Activated effector memory CD4-positive, alpha-beta T cell treated with Interleukin-2 at 50 U/mL for 16 hours (primary cell): ENCODE data around the gene KCNK7.
"Not testable (repeated sequence)": the region's sequence is repeated elsewhere in the genome, so short reads cannot be mapped to it uniquely, and the experiment has no call there.

Experiments used
- DNase-seq: peaks from one replicate; pipeline ENCODE4 v3.0.0-alpha.2; 2020

Gene KCNK7

GRCh38 chr11:65571420-65571819 is 24.2 kb downstream of the KCNK7 start:
- DNase-seq, result no peak

DNA sequence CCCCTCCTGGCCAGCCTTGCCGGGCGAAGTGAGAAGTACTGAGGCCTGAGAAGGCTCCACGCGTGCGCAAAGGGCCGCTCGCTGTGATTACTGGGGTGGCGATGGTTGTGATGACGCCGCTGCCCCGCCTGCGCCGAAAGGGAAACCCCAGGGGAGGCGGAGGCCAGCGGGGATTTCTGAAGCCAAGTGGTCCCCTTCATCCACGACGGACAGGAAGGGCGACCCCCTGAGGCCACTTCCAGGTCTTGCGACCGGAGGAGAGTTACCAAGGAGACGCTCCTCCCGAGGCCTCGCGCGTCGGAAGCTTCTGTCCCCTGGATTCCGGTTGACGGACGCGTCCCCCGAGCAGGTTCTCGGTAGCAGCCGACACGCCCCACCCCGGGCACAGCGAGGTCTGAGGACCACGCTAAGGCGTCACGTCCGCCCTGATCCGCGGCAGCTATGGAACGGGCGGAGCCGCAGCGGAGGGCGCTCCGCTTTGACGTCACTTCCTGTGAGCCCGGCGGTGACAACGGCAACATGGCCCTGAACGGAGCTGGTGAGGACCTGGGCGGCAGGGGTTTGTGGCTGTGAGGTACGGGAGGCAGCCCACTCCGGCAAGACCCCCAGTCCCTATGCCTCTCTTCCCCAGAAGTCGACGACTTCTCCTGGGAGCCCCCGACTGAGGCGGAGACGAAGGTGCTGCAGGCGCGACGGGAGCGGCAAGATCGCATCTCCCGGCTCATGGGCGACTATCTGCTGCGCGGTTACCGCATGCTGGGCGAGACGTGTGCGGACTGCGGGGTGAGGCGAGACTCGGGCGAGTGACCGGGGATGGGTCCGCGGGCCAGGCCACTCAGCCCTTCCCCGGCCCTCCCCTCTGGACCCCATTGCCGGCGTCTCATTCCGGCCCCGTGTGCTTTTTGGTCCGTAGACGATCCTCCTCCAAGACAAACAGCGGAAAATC is 25.4 kb downstream of the KCNK7 start, which contains the start of gene ZNRD2:
Gene ZNRD2, plus strand, starts transcription at position 505 of the 946 bp plus-strand sequence. Its CDS starts 15 bp downstream, at position 520.
- DNase-seq, result peak; percentile 97

GRCh38 chr11:65569164-65569972 is 26.2 kb downstream of the KCNK7 start:
- no peak for DNase-seq

GRCh38 chr11:65565624-65566453 is 29.8 kb downstream of the KCNK7 start:
- no peak for DNase-seq

- not testable (repeated sequence) for DNase-seq
These were observed 30.6 kb downstream of the KCNK7 start for GRCh38 chr11:65564879-65565559.

GRCh38 chr11:65563601-65564000 is 32.0 kb downstream of the KCNK7 start:
- no peak for DNase-seq

DNA sequence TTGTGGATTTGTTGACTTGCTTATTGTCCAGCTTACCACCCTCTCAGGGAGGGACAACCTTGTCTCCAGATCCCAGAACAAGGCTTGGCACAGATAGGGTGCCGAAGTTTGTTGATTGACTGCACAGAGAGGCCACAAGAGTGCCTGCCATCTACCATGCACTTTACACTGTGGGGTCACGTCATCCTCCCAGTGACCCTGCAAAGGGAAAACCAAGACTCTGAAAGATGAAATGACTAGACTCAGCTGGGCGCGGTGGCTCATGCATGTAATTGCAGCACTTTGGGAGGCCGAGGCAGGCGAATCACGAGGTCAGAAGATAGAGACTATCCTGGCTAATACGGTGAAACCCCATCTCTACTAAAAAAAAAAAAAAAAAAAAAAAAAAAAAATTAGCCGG is 32.8 kb downstream of the KCNK7 start:
- no peak for DNase-seq

DNA sequence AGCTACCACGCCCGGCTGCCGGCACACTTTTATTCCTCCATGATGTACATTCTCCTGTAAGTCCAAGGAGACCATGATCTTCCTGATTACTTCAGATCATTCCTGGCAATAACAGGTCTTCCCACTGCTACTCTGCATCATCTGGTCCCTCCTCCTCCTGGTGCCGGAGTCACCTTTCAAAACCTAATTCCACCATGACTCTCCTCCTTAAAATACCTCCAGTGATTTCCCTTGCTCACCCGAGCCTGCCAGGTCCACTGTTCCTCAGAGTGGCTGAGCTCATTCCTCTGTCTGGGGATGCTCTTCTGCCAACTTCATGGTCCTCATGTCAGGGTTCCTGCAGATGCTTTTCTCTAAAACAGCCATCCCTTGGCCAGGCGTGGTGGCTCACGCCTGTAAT is 33.6 kb downstream of the KCNK7 start:
- DNase-seq, result no peak

DNA sequence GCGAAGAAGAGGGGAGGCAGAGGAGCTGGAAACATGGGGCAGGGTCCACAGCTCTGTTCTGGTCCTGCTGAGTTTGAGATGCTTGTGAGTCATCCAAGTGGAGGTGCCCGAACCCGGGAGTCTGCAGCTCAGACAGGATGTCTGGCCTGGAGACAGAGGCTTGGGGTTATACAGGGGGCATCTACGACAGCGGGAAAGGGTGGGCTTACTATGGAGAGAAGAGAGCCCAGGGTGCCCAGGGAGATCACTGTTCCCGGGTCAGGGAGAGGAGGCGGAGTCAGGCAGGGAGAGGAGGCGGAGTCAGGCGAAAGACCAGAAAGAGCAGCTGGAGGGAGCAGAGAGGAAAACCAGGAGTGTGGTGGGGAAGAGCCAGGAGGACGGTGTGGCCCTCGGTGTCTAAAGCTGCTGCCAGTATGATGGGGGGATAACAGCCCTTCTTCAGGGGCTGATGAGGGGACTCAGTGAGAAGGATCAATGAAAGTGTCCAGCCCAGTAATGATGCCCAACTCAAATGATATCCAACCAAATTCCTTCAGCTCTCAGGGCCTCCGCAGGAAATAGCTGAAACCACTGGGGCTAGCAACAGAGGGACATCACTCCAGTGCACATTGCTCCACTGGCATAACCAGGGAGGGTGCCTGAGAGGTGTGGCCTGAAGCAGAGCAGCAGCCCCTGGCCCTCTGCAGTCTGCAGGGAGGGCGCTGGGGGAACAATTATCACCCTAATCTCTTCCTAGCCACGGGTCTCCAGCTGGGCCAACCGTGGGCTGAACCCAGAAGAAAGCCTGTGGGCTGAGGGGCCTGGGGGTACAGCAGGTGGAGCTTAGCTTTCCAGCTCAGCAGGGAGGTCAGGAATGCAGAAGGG is 34.8 kb downstream of the KCNK7 start:
- DNase-seq, result no peak

- no peak for DNase-seq
These were observed 35.6 kb downstream of the KCNK7 start for GRCh38 chr11:65559951-65560537.

DNA sequence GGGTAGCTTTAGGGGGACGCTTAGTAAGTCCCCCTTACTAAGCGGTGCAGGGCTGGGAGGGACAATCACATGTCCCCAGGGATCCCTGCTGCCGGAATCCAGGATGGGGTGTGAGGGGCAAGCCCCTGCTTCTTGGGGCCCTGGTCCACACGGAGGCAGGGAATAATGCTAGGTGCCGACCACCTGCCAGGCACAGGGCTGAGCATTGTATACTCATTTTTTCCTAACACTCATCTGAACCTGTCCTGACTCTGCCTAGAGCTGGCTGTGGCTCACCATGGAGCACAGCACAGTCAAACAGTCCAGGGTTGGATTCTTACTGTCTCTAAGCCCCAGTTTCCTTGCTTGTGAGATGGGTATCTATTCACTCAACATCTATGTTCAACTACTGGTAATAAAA is 36.1 kb downstream of the KCNK7 start:
- no peak for DNase-seq

- no peak for DNase-seq
These were observed 36.6 kb downstream of the KCNK7 start for GRCh38 chr11:65558930-65559509.

- DNase-seq, result peak; percentile 19
These were observed 37.3 kb downstream of the KCNK7 start, which contains the start of gene LTBP3 for GRCh38 chr11:65558002-65558929. TSS of gene LTBP3 (minus strand) at chr11:65558359. CDS start at chr11:65557959, 400 bp downstream.

GRCh38 chr11:65557280-65558001 is 38.2 kb downstream of the KCNK7 start:
- no peak for DNase-seq

- DNase-seq, result no peak
These were observed 38.9 kb downstream of the KCNK7 start for GRCh38 chr11:65556470-65557279.

DNA sequence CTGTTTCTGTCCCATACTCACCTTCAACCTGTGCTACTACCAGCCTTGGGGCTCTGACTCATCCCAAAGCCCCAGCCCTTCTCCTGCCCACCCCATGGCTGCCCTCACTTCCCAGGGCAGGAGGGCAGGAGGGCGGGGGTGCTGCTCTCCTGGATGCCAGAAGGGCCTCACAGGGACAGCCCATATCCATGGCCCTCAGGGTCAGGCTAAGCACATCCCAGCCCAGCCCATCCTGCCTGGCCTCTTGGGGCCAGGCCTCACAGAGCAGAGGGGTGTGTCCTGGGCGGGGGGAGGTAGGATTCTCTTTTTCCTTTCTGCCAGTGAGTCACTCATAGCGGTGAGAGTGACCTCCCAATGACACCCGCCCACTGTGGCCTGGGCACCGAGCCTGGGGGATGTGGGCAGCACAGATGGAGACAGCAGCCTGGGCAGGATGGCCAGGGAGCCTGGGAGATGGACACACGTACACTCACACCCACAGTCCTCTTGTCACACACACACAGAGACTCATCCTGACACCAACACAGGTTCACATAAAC is 39.8 kb downstream of the KCNK7 start:
- DNase-seq, result no peak

DNA sequence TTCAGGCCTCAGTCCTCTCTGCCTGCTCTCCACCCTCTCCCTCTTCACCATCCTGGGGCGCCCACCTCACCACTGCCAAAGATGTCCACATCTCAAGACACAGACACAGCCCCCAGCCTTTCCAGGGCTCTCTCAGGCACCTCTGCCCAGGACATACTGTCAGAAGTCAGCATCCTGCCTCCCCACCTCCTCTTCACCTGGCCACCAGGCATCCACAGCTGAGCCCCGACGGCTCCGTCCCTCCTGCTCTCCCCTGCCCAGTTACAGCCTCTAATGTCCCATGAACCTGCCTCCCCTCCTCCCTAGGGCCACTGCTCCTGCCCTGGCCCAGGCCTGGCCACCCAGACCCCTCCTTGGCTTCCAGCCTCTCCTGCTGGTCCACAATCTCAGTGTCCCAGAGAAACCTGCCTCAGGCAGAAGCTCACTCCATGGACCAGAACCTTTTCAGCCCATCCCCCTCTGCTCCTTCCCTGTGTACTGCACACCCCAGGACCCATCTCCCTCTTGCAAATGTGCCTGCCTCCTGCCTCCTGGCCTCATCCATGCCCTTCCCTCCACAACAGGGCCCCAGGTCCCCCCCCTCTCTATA is 40.7 kb downstream of the KCNK7 start:
- no peak for DNase-seq
